ENCODE results near the gene ARMC12. TPM values are rescaled to one million over a fixed set of nuclear protein-coding genes. Genes with fewer than 3 reads are reported as not detected.

Gene ARMC12
- total RNA-seq, 1 experiment from 2014 or later: not detected

DNA sequence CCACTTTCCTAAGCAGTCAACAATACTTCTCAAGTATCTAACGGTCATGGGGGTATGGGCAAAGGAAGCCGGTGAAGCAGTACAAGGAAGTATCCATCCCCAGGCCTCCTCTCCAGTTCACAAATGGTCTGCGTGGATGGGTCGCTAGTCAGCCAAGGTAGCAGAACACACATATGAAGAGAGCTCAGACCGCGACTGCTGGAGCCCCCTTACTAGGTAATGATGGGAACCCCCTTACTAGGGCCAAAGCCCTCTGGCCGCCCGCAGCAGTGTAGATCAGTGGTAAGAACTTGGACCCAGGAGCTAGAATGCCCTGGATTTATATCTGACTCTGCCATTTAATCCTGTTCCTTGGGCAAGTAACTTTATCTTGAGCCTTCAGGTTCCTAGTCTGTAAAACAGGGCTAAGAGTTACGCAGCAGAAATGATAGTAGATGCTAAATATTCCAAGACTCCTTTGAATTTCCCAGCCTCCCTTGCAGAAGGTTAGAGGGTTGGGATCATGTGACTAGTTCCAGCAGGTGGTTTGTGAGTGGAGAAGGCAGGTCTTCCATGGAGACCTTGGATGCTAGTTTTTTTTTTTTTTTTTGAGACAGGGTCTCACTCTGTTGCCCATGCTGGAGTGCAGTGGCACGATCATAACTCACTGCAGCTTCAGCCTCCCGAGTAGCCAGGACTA is 37.4 kb downstream of the ARMC12 start:
- H3K27ac Mint-ChIP-seq (ENCODE audit: unreplicated experiment): no peak overlapping the region
- H3K4me3 Mint-ChIP-seq (ENCODE audit: unreplicated experiment): no peak overlapping the region
- Histone ChIP-seq H3K4me1 (peaks cover 1% of the 10 kb centered on the region; the same call in 1 of the 2 replicates), H3K36me3 (ENCODE audit: control insufficient read depth, insufficient read depth, low read length) (no peaks in the 10 kb centered on the region), H3K4me3 (ENCODE audit: low read depth, low read length) (no peak overlapping the region), H3K9me3 (no peaks in the 10 kb centered on the region), H3K27me3 (replicated peaks; ENCODE audit: control insufficient read depth, insufficient read depth, low read length) (no peaks in the 10 kb centered on the region)
- DNase-seq: no peak
- H3K4me1 Mint-ChIP-seq (ENCODE audit: low read depth, unreplicated experiment): no peaks in the 10 kb centered on the region
- intact Hi-C loops (cut with micrococcal nuclease; ENCODE audit: unreplicated experiment): no loop called here
- no peaks in the 10 kb centered on the region for H3K27me3 Mint-ChIP-seq (ENCODE audit: insufficient read depth, unreplicated experiment)
- BruUV-seq (replicated peaks): no TSS peak
- TF ChIP-seq, protein P1, sequence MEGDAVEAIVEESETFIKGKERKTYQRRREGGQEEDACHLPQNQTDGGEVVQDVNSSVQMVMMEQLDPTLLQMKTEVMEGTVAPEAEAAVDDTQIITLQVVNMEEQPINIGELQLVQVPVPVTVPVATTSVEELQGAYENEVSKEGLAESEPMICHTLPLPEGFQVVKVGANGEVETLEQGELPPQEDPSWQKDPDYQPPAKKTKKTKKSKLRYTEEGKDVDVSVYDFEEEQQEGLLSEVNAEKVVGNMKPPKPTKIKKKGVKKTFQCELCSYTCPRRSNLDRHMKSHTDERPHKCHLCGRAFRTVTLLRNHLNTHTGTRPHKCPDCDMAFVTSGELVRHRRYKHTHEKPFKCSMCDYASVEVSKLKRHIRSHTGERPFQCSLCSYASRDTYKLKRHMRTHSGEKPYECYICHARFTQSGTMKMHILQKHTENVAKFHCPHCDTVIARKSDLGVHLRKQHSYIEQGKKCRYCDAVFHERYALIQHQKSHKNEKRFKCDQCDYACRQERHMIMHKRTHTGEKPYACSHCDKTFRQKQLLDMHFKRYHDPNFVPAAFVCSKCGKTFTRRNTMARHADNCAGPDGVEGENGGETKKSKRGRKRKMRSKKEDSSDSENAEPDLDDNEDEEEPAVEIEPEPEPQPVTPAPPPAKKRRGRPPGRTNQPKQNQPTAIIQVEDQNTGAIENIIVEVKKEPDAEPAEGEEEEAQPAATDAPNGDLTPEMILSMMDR (IDR thresholded peaks at IDR 0.05; ENCODE audit: insufficient read depth in 1 of 2, low read depth in 1 of 2, low read length in 1 of 2, severe bottlenecking in 1 of 2, unreplicated experiment in 1 of 2): no peak
- ChIA-PET POLR2A (no interaction called here), CTCF (no interaction called here)
- H3K9me3 Mint-ChIP-seq (ENCODE audit: unreplicated experiment): no peaks in the 10 kb centered on the region
- H3K36me3 Mint-ChIP-seq (ENCODE audit: insufficient read depth, unreplicated experiment): no peaks in the 10 kb centered on the region

DNA sequence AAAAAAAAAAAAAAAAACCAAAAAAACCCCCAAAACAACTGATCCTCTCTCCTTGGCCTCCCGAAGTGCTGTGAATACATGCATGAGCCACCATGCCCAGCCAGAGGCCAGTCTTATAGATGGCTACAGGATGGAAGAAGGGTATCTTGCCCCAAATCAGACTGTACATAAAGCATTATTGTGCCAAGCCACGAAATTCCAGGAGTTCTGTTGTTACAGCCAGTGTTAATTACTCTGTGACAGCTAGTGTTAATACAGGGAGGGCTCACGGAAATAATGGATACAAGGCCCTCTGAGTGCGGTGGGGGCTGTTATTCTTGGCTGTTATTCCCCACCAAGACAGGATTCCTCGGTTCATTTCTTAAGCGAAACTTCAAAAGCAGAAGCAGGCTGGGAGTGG is 38.2 kb downstream of the ARMC12 start:
- no peaks in the 10 kb centered on the region for H3K27me3 Mint-ChIP-seq (ENCODE audit: insufficient read depth, unreplicated experiment)
- no peaks in the 10 kb centered on the region for H3K9me3 Mint-ChIP-seq (ENCODE audit: unreplicated experiment)
- H3K4me3 ChIP-seq (ENCODE audit: low read depth, low read length): no peak overlapping the region
- H3K4me1 Mint-ChIP-seq (ENCODE audit: low read depth, unreplicated experiment): no peaks in the 10 kb centered on the region
- no TSS peak for BruUV-seq (replicated peaks)
- DNase-seq: no peak
- H3K36me3 Mint-ChIP-seq (ENCODE audit: insufficient read depth, unreplicated experiment): no peaks in the 10 kb centered on the region
- ChIA-PET CTCF (no interaction called here), POLR2A (no interaction called here)
- H3K4me3 Mint-ChIP-seq (ENCODE audit: unreplicated experiment): no peak overlapping the region
- no peak overlapping the region for H3K27ac Mint-ChIP-seq (ENCODE audit: unreplicated experiment)
- no peaks in the 10 kb centered on the region for H3K9me3 ChIP-seq
- TF ChIP-seq, protein P1 (IDR thresholded peaks at IDR 0.05; ENCODE audit: insufficient read depth in 1 of 2, low read depth in 1 of 2, low read length in 1 of 2, severe bottlenecking in 1 of 2, unreplicated experiment in 1 of 2): no peak
- intact Hi-C loops (cut with micrococcal nuclease; ENCODE audit: unreplicated experiment): no loop called here
- H3K36me3 ChIP-seq (ENCODE audit: control insufficient read depth, insufficient read depth, low read length): no peaks in the 10 kb centered on the region
- no peaks in the 10 kb centered on the region for H3K27me3 ChIP-seq (replicated peaks; ENCODE audit: control insufficient read depth, insufficient read depth, low read length)
- 0 out of 2 replicates have a peak, but pooled peaks cover 4% of the 10 kb centered on the region for H3K4me1 ChIP-seq

DNA sequence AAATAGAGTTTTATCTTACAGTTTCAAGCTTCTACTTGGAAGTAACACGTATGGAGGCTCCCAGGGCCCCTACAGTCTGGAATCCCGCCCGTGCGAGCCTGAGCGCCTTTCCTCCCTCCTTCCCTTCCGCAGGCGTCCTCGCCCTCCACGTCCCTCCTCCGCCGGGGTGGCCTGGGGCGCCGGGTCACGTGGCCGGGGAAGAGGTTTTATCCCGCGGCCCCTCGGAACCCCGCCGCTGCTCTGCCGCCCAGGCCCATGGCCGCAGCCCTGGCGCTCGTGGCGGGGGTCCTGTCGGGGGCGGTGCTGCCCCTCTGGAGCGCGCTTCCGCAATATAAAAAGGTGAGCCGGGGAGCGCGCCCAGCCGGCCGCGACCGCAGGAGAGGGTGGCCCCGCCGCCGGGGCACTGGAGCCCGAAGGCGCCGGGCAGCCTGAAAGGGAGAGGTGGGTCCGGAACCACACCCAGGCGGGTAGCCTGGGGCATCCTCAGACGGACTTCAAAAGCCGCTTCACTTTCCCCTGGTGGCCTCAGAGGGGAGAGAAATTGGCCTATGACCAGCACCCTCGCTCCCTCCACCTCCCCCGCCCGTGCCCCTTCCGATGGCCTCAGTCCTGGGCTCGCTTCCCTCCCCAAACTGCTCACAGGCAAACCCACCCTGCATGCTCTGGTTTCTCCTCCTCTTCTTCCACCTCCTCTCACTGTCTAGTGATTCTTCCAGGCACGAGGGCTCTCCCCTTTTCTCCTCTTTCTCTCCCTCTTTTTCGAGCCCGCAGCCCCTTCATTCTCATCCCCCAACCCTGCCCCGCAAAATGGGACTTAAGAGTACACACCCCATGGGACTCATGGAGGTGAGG is 39.8 kb downstream of the ARMC12 start, which contains the start of gene CLPSL2:
TSS of gene CLPSL2 (plus strand) at position 235 of the 852 bp plus-strand sequence. CDS start at position 256, 21 bp downstream.
- TF ChIP-seq, protein P1 (IDR thresholded peaks at IDR 0.05; ENCODE audit: insufficient read depth in 1 of 2, low read depth in 1 of 2, low read length in 1 of 2, severe bottlenecking in 1 of 2, unreplicated experiment in 1 of 2): no peak
- Histone ChIP-seq H3K27me3 (replicated peaks; ENCODE audit: control insufficient read depth, insufficient read depth, low read length) (no peaks in the 10 kb centered on the region), H3K36me3 (ENCODE audit: control insufficient read depth, insufficient read depth, low read length) (no peaks in the 10 kb centered on the region), H3K4me1 (0 out of 2 replicates have a peak, but pooled peaks cover 4% of the 10 kb centered on the region), H3K9me3 (no peaks in the 10 kb centered on the region), H3K4me3 (ENCODE audit: low read depth, low read length) (peak within 1 kb of the TSS; percentile 53)
- intact Hi-C loops (cut with micrococcal nuclease; ENCODE audit: unreplicated experiment): no loop called here
- ChIA-PET POLR2A (no interaction called here), CTCF (no interaction called here)
- Mint-ChIP-seq H3K36me3 (ENCODE audit: insufficient read depth, unreplicated experiment) (no peaks in the 10 kb centered on the region), H3K27ac (ENCODE audit: unreplicated experiment) (peak within 1 kb of the TSS; percentile 82), H3K4me1 (ENCODE audit: low read depth, unreplicated experiment) (no peaks in the 10 kb centered on the region), H3K4me3 (ENCODE audit: unreplicated experiment) (peak within 1 kb of the TSS; percentile 81), H3K9me3 (ENCODE audit: unreplicated experiment) (no peaks in the 10 kb centered on the region), H3K27me3 (ENCODE audit: insufficient read depth, unreplicated experiment) (no peaks in the 10 kb centered on the region)
- BruUV-seq (replicated peaks): no TSS peak
- DNase-seq: peak; percentile 68

Data from Caco-2 (cell line).